GM12801 (cell line): ENCODE data around the gene C1orf35.

Experiments
- TF ChIP-seq, protein P1 (sequence below): IDR thresholded peaks from one replicate; pipeline ENCODE4 v1.5.1; 2011; ENCODE audit warnings: control low read depth; ENCODE audit not compliant: insufficient read length; ENCODE audit errors: extremely low read depth

Gene C1orf35

DNA sequence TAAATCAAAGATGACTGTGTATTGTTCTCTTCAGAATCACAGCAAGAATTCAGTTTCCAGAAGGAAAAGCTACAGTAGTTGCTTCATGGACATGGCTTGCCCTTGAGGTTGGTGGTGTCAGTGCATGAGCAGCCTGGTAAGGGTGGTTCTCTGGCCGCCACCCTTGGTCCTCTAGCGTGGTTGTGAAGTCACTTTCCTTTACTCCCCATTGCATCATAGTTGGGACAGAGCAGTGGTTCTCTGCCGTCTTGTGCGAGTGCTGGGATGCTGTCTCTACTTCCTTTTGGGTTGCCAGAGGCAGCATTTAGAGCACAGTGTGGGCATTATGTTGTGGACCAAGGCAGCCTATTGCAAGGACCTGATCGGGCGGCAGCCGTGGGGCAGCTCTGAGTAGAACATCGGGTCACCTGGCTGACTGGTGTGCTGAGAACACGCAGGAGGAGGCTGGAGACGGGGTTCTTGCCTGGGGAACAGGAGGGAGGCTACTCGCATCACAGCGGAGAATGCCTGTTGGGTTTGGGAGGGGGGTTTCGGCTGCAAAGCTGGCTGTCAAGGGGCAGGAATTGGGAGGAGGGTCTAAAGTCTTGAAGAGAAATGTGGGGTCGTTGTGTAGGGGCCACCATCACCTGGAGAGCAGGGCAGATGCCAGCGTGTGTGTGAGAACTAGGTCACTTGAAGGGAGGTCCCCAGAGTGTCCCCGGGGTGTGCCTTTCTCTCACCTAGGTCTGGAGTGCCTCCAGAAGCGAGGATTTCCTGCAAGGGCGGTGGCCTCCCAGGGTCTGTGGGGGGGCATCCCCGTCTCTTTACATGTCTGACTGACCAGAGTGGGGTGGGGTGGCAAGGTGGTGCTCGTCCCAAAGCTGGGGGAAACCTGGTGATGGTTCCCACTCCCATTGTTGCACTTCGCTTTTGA is 14.3 kb downstream of the C1orf35 start:
- TF ChIP-seq, protein P1, sequence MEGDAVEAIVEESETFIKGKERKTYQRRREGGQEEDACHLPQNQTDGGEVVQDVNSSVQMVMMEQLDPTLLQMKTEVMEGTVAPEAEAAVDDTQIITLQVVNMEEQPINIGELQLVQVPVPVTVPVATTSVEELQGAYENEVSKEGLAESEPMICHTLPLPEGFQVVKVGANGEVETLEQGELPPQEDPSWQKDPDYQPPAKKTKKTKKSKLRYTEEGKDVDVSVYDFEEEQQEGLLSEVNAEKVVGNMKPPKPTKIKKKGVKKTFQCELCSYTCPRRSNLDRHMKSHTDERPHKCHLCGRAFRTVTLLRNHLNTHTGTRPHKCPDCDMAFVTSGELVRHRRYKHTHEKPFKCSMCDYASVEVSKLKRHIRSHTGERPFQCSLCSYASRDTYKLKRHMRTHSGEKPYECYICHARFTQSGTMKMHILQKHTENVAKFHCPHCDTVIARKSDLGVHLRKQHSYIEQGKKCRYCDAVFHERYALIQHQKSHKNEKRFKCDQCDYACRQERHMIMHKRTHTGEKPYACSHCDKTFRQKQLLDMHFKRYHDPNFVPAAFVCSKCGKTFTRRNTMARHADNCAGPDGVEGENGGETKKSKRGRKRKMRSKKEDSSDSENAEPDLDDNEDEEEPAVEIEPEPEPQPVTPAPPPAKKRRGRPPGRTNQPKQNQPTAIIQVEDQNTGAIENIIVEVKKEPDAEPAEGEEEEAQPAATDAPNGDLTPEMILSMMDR: no peak

DNA sequence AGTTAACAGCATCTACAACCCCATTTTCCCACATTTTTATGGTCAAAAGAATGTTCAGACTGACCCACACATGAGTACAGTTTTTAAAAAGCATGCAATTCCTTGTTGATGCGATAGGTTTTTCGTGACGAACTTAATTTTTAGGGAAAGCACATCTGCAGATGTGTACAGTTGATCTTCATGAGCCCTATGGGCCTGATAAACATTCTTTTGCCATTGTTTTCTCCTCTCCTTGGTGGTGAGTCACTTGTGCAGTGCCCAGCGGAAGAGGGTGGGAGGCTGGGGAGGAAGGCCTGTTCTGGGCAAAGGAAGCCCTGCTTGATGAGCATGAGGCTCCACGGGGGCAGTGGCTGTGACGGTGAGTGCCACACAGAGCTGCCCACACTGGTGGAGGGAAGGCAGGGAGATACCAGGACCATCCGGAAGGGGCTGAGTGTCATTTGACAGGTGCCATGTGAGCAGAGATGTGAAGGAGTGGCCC is 15.3 kb downstream of the C1orf35 start:
- TF ChIP-seq, protein P1: no peak

DNA sequence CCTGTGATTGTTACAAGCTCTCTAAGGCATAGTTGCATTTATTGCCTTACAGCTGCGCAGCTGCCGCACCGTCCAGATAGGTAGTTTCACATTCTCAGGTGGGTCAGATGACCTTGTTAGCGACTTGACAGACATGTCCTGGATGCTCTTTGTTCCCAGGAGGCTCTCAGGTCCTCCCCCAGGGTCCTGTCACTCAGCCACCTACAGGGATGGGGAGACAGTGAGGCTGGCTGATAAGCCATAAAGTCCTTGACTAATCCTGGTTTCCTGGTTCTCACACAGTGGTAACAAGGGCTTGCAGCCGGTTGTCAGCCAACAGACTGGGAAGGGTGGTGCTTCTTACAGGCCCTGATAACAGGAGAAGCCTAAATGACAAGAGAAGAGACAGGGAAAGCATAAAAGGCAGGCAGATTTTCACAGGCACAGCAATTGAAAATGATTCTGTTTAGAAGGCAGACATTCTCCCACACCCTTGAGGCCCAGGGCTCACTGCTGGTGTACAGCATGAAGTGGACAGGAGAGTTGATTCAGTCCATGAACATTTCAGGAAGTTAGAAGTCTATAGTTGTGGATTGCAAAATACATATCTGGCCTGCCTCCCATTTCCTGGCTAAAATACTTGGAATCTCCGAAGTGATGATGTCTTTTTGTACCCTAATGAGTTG is 17.7 kb downstream of the C1orf35 start:
- TF ChIP-seq, protein P1: no peak

DNA sequence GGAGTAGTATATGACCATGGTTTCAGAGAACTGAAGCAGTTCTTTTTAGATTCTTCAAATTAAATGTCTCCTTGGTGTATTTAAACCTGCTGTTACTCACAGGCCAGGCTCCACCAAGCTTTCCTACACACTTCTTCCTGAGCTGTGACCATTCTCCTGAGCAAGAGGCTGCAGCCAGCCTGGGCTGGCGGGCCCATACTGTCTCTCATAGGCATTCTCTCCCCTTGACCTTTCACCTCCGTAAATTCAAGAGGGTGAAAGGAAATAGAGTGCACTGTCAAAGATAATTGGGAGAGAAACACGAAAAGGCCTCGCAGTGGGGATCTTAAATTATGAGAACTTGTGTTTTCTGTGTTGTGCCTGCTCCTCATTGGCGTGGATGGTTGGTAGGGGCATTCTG is 18.3 kb downstream of the C1orf35 start:
- TF ChIP-seq, protein P1: no peak

DNA sequence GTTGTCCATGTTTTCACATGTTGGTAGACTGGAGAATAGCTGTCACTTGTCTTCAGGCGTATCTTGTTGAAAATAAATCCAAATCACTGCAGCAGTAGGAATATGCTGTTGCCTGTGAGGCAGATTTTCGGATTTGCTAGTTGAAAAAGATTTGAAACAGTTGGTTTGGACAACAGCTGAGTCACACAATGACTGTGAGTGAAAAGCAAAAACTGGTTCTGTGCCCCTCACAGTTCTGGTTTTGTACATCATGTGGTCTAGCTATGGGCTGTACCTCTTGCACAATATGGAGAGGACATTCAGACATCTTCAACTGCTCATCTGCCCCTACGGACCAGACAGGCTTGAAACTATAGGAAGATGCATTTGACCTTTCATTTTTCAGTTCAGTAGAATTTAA is 18.8 kb downstream of the C1orf35 start:
- TF ChIP-seq, protein P1: no peak

DNA sequence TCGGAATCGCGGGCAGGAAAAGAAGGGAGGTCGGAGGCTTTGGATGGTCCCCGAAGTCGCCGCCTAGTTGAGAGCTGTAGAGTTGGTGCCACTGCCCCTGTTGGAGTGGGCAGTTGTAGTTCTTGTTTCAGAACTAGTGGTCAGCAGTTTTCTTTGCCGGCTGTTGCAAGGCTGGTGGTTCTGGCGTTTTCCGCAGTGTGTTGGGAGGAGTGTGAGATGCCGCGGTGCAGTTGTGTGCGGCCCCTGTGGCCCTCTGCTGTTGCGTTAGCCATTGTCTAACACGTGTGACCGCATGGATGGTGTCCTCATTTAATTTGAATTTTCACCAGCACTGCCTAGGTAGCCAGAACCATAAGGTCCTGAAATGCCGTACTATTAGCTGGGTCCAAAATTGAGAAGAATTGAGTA is 19.2 kb downstream of the C1orf35 start:
- TF ChIP-seq, protein P1: no peak
